Activated naive CD4-positive, alpha-beta T cell treated with anti-CD3 and anti-CD28 coated beads, Interleukin-2, amount 50 U/mL, for 72 hours (primary cell): ENCODE data around the gene ACP7. TPM values are rescaled to one million over a fixed set of nuclear protein-coding genes. Genes with fewer than 3 reads are reported as not detected.
"Not testable (repeated sequence)": the region's sequence is repeated elsewhere in the genome, so short reads cannot be mapped to it uniquely, and the experiment has no call there.

ENCODE experiments used
- ATAC-seq, 2 donors: fragments of 150-1000 bp; cut with Tn5 transposase; 2 replicates each; pipeline ENCODE4 v1.10.0; 2021; ENCODE audit warnings: mild to moderate bottlenecking in 2 of 2, moderate library complexity in 2 of 2
- DNase-seq, 2 donors: peaks; one replicate each; pipeline ENCODE4 v3.0.0; 2021 to 2022; ENCODE audit warnings: low spot score in 2 of 2
- H3K27ac Mint-ChIP-seq, 2 donors: one replicate each; pipeline ENCODE4 v1.8.0; 2022; ENCODE audit warnings: mild to moderate bottlenecking in 2 of 2, mixed read lengths in 2 of 2
- H3K36me3 Mint-ChIP-seq, 2 donors: one replicate each; pipeline ENCODE4 v1.8.0; 2022; ENCODE audit warnings: mixed read lengths in 2 of 2
- H3K9me3 Mint-ChIP-seq, 2 donors: one replicate each; pipeline ENCODE4 v1.8.0; 2022; ENCODE audit warnings: mixed read lengths in 2 of 2
- total RNA-seq, 2 donors: library from RNA; stranded (reverse); gene quantifications; one replicate each; pipeline ENCODE4 v1.2.3, GENCODE V29; 2022

The ACP7 gene
- total RNA-seq, 2 donors from 2014 or later = 0.08 TPM; not detected in 1

GRCh38 chr19:39090881-39091280, 6.7 kb downstream of the ACP7 start:
- DNase-seq (no peak), ATAC-seq (no peak)
- Mint-ChIP-seq H3K9me3 (no peaks in the 10 kb centered on the region), H3K27ac (no peak overlapping the region), H3K36me3 (no peaks in the 10 kb centered on the region)

- H3K27ac Mint-ChIP-seq, ATAC-seq, H3K36me3 Mint-ChIP-seq, DNase-seq, H3K9me3 Mint-ChIP-seq: not testable (repeated sequence)
Observed at GRCh38 chr19:39095799-39096540, 11.8 kb downstream of the ACP7 start.

DNA sequence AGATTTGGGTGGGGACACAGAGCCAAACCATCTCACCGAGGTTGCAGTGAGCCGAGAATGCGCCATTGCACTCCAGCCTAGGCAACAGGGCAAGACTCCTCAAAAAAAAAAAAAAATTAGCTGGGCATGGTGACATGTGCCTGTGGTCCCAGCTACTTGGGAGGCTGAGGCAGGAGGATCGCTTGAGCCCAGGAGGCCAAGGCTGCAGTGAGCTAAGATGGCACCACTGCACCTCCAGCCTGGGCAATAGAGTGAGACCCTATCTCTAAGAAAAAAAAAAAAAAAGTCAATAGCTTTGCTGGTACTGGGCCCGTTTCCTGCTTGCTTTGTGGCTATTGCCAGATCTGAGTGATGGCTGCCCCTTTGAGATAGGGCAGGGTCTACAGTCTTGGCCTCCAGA, 13.1 kb downstream of the ACP7 start:
- ATAC-seq (no peak), DNase-seq (no peak)
- Mint-ChIP-seq H3K9me3 (no peaks in the 10 kb centered on the region), H3K27ac (no peak overlapping the region), H3K36me3 (no peaks in the 10 kb centered on the region)

GRCh38 chr19:39097721-39098120, 13.6 kb downstream of the ACP7 start:
- DNase-seq = no peak
- Mint-ChIP-seq H3K36me3 (no peaks in the 10 kb centered on the region), H3K9me3 (no peaks in the 10 kb centered on the region), H3K27ac (no peak overlapping the region)
- no peak for ATAC-seq

- no peaks in the 10 kb centered on the region for H3K36me3 Mint-ChIP-seq
- ATAC-seq = no peak
- H3K27ac Mint-ChIP-seq = no peak overlapping the region
- no peaks in the 10 kb centered on the region for H3K9me3 Mint-ChIP-seq
- no peak for DNase-seq
Observed at GRCh38 chr19:39098365-39099269, 14.4 kb downstream of the ACP7 start.

DNA sequence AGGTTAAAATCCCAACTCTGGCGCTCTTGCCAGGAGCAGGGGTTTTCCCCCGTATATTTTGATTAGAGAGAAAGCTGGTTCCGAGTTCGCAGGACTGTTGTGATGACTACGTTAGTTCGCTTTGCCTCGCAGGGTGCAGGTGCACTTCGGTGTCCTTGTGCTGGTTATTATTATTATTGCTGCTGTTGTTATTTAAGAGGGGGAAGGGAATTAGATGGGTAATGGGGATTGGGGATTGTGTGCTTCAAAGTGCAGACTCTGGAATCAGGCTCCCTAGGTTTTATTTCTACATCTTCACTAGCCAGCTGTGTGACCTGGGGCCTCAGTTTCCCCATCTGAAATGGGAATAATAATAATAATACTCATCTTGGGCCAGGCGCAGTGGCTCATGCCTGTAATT, 15.2 kb downstream of the ACP7 start:
- DNase-seq (no peak), ATAC-seq (no peak)
- Mint-ChIP-seq H3K9me3 (no peaks in the 10 kb centered on the region), H3K27ac (no peak overlapping the region), H3K36me3 (no peaks in the 10 kb centered on the region)

GRCh38 chr19:39100500-39101166, 16.5 kb downstream of the ACP7 start:
- peak overlapping the region in 1 of 2 donors; percentile 29 for H3K27ac Mint-ChIP-seq
- H3K36me3 Mint-ChIP-seq = no peaks in the 10 kb centered on the region

GRCh38 chr19:39103151-39103550, 19.0 kb downstream of the ACP7 start:
- DNase-seq = no peak
- ATAC-seq = no peak
- no peak overlapping the region for H3K27ac Mint-ChIP-seq
- no peaks in the 10 kb centered on the region for H3K9me3 Mint-ChIP-seq
- H3K36me3 Mint-ChIP-seq = no peaks in the 10 kb centered on the region

More at GRCh38 chr19:39100500-39101166, 16.5 kb downstream of the ACP7 start:
- H3K9me3 Mint-ChIP-seq = no peaks in the 10 kb centered on the region
- ATAC-seq (no peak), DNase-seq (no peak)

- no peak for DNase-seq
- ATAC-seq = no peak
- Mint-ChIP-seq H3K9me3 (no peaks in the 10 kb centered on the region), H3K36me3 (no peaks in the 10 kb centered on the region), H3K27ac (no peak overlapping the region)
Observed at GRCh38 chr19:39104186-39104596, 20.0 kb downstream of the ACP7 start.

GRCh38 chr19:39106194-39106593, 22.0 kb downstream of the ACP7 start:
- no peaks in the 10 kb centered on the region for H3K9me3 Mint-ChIP-seq
- ATAC-seq = no peak
- H3K36me3 Mint-ChIP-seq = no peaks in the 10 kb centered on the region
- H3K27ac Mint-ChIP-seq = no peak overlapping the region
- DNase-seq = no peak

DNA sequence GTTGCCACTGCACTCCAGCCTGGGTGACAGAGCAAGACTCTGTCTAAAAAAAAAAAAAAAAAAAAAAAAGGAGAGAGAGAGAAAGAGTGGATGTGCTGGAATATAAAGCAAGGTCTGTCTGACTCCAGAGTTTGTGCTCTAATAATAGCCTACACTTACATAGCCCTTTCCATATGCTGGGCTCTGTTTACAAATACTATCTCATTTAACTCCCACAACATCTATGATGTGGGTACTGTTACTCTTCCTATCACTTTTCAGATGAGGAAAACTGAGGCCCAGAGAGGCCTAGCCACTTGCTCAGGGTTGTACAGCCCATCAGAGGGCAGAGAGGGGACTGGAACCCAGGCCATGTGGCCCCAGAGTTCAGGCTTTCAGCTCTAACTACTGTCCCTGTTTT, 25.5 kb downstream of the ACP7 start:
- Mint-ChIP-seq H3K27ac (no peak overlapping the region), H3K9me3 (no peaks in the 10 kb centered on the region), H3K36me3 (no peaks in the 10 kb centered on the region)
- DNase-seq (no peak), ATAC-seq (no peak)

DNA sequence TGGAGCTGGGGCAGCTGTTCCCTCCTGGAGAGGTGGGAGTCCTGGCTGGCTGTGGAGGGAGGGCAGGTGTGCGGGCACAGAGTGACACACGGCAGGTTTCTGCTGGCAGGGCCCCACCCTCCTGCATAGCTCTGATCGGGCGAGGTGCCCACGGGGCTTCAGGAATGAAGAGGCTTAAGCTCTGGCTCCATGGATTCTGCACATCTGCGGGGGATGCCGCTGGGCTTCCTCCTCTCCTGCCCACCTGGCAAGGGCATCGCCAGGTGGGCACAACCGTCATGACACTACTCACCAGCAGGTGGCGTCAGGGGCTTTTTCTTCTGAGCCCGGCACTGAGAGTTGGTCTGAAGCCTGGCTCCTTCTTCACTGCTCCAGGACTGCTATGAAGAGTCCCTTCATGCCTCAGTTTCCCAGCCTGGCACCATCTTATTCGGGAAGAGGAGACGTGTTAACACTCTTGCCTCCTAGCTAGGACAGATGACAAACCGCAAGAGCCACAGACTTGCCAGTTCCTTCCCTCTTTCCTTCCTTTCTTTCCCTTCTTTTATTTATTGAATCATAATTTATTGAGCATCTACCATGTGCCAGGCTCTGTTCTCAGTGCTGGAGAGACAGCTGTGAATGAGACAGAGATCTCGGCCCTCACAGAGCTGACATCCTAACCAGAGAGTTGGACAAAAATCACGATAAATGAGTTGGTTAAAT, 26.2 kb downstream of the ACP7 start:
- DNase-seq (peak; percentile 66 to 77), ATAC-seq (peak; percentile 81 to 86)
- Mint-ChIP-seq H3K9me3 (no peaks in the 10 kb centered on the region), H3K27ac (no peak overlapping the region), H3K36me3 (no peaks in the 10 kb centered on the region)

DNA sequence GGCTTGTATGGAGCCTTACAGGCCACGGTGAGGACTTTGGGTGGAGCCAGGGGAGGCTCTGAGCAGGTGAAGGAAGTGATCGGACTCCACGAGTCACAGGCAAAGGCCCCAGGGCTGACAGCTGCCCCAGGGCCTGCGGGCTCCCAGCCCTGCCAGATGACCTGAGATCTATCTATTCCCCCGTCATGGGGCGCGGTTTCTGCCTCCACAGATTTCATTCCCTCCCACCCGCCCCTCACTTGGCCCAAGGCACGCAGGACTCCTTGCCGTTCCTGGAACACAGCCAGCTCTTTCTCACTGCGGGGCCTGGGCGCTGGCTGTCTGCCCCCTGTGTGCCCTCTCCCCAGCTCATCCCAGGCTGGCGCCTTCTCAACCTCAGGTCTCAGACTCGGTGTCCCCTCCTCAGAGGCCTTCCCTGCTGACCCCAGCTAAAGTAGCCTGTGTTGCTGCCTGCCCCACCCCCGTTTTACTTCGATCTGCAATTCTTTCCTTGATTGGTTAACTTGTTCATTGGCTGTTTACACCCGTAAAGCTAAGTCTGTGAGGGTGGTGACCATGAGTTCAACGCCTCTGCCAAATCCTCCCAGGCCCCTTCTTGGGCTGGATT, 27.5 kb downstream of the ACP7 start:
- Mint-ChIP-seq H3K36me3 (no peaks in the 10 kb centered on the region), H3K27ac (no peak overlapping the region), H3K9me3 (no peaks in the 10 kb centered on the region)
- DNase-seq = no peak
- no peak for ATAC-seq

- no peaks in the 10 kb centered on the region for H3K36me3 Mint-ChIP-seq
- ATAC-seq (no peak), DNase-seq (no peak)
- no peak overlapping the region for H3K27ac Mint-ChIP-seq
- H3K9me3 Mint-ChIP-seq = no peaks in the 10 kb centered on the region
Observed at GRCh38 chr19:39112338-39112890, 28.2 kb downstream of the ACP7 start.

GRCh38 chr19:39113199-39113598, 29.0 kb downstream of the ACP7 start:
- H3K36me3 Mint-ChIP-seq = no peaks in the 10 kb centered on the region

More at GRCh38 chr19:39113199-39113598, 29.0 kb downstream of the ACP7 start:
- ATAC-seq = no peak
- Mint-ChIP-seq H3K9me3 (no peaks in the 10 kb centered on the region), H3K27ac (no peak overlapping the region)
- no peak for DNase-seq
